NCI-H2227 (cell line): ENCODE measurements around the gene DNAJC2.
"Not testable (repeated sequence)": the region's sequence is repeated elsewhere in the genome, so short reads cannot be mapped to it uniquely, and the experiment has no call there.

ENCODE experiments used
- DNase-seq: peaks from one replicate; lab custom pipeline; 2025; ENCODE audit not compliant: unreplicated experiment; lab: John Stamatoyannopoulos, UW

DNAJC2 gene

GRCh38 chr7:103278195-103278594 lies 66.4 kb downstream of the DNAJC2 start:
- DNase-seq: not testable (repeated sequence)

GRCh38 chr7:103274867-103275266 lies 69.7 kb downstream of the DNAJC2 start:
- DNase-seq: not testable (repeated sequence)

GRCh38 chr7:103273374-103273773 lies 71.2 kb downstream of the DNAJC2 start:
- DNase-seq: not testable (repeated sequence)

GRCh38 chr7:103266229-103266628 lies 78.3 kb downstream of the DNAJC2 start:
- DNase-seq: not testable (repeated sequence)

GRCh38 chr7:103264054-103264453 lies 80.5 kb downstream of the DNAJC2 start:
- not testable (repeated sequence) for DNase-seq
